H1 (cell line): Measurements from ENCODE around the gene PHETA1. TPM values are rescaled to one million over a fixed set of nuclear protein-coding genes. Genes with fewer than 3 reads are reported as not detected.

Experiments
- CTCF ChIA-PET: fragments of 300-600 bp; sonication (Branson Sonifier 250); formaldehyde crosslinking; loops from one replicate; lab custom pipeline; 2021; ENCODE audit not compliant: partially characterized antibody; lab: Charles Lee
- POLR2A ChIA-PET: fragments of 300-600 bp; sonication (Branson Sonifier 250); formaldehyde crosslinking; loops from one replicate; lab custom pipeline; 2021; ENCODE audit warnings: inconsistent platforms; ENCODE audit not compliant: partially characterized antibody; lab: Charles Lee
- DNase-seq, 2 experiments: peaks; one replicate each; pipeline versions ENCODE4 v3.0.0 to v3.0.0-alpha.2; 2010 to 2022; ENCODE audit warnings: low spot score in 2 of 2, low read depth in 1 of 2, mixed read lengths in 1 of 2
- FAIRE-seq: peaks from 2 replicates; lab custom pipeline; 2011; peaks lifted over from hg19 to GRCh38; lab: Jason Lieb, UNC
- H2AFZ ChIP-seq: 2 replicates; pipeline ENCODE4 v1.8.1; 2012; ENCODE audit warnings: low read length, inconsistent platforms
- H2AK5ac ChIP-seq: 2 replicates; pipeline ENCODE4 v1.6.1; 2013; ENCODE audit warnings: low read depth, low read length
- H2BK120ac ChIP-seq: replicated peaks from 2 replicates; pipeline ENCODE3; 2013; ENCODE audit warnings: low read depth, low read length, inconsistent platforms
- H2BK12ac ChIP-seq: 2 replicates; pipeline ENCODE4 v1.6.1; 2013; ENCODE audit warnings: low read depth, low read length
- H2BK15ac ChIP-seq: 2 replicates; pipeline ENCODE4 v1.6.1; 2013; ENCODE audit warnings: low read length
- H2BK20ac ChIP-seq: 2 replicates; pipeline ENCODE4 v1.6.1; 2013; ENCODE audit warnings: low read length
- H2BK5ac ChIP-seq: 2 replicates; pipeline ENCODE4 v1.6.1; 2013; ENCODE audit warnings: low read depth, low read length
- H3K14ac ChIP-seq: 2 replicates; pipeline ENCODE4 v1.6.1; 2013; ENCODE audit warnings: inconsistent platforms; ENCODE audit not compliant: insufficient read length
- H3K18ac ChIP-seq: 2 replicates; pipeline ENCODE4 v1.6.1; 2013; ENCODE audit warnings: low read length; ENCODE audit errors: extremely low read depth
- H3K23ac ChIP-seq: 2 replicates; pipeline ENCODE4 v1.6.1; 2013; ENCODE audit warnings: inconsistent platforms; ENCODE audit not compliant: insufficient read length
- H3K23me2 ChIP-seq: 2 replicates; pipeline ENCODE4 v1.6.1; 2013; ENCODE audit warnings: low read depth, low read length
- H3K27ac ChIP-seq: 2 replicates; pipeline ENCODE4 v1.6.1; 2011; ENCODE audit warnings: low read depth, low read length, inconsistent platforms
- H3K27me3 ChIP-seq, 4 experiments: replicated peaks in 1 of 4; 1 replicate in 1 of 4; 2 replicates in 3 of 4; pipeline versions ENCODE4 v1.6.1 to v1.8.1; 2011 to 2013; ENCODE audit warnings: low read length in 3 of 4, mild to moderate bottlenecking in 3 of 4, inconsistent platforms in 2 of 4, mixed read lengths in 2 of 4, moderate library complexity in 1 of 4; ENCODE audit not compliant: control insufficient read depth in 3 of 4, insufficient read depth in 3 of 4; ENCODE audit errors: extremely low read depth in 1 of 4
- H3K36me3 ChIP-seq, 4 experiments: 2 replicates each; pipeline versions ENCODE4 v1.6.1 to v1.8.1; 2011 to 2013; ENCODE audit warnings: mild to moderate bottlenecking in 4 of 4, low read length in 3 of 4, moderate library complexity in 2 of 4, control low read depth in 1 of 4, inconsistent platforms in 1 of 4; ENCODE audit not compliant: insufficient read depth in 4 of 4, control insufficient read depth in 2 of 4
- H3K4ac ChIP-seq: replicated peaks from 2 replicates; pipeline ENCODE3; 2013; ENCODE audit warnings: low read length, low read depth, mixed read lengths, inconsistent platforms; ENCODE audit not compliant: insufficient read length
- H3K4me1 ChIP-seq, 4 experiments: replicated peaks in 1 of 4; 1 replicate in 1 of 4; 2 replicates in 3 of 4; pipeline versions ENCODE4 v1.6.1 to v1.8.1; 2011 to 2013; ENCODE audit warnings: low read length in 3 of 4, inconsistent platforms in 2 of 4, mixed read lengths in 1 of 4; ENCODE audit not compliant: insufficient read depth in 4 of 4, control insufficient read depth in 3 of 4
- H3K4me2 ChIP-seq, 2 experiments: 2 replicates each; pipeline versions ENCODE4 v1.6.1 to v1.8.1; 2011 to 2013; ENCODE audit warnings: low read depth in 2 of 2, low read length in 2 of 2, control low read depth in 1 of 2, inconsistent platforms in 1 of 2, mild to moderate bottlenecking in 1 of 2; ENCODE audit not compliant: insufficient read depth in 1 of 2
- H3K4me3 ChIP-seq, 4 experiments: fragments of 200-600, 300-600 bp in 1 of 4; sonication (generic), shearing (Covaris generic), sonication (Bioruptor Twin) in 1 of 4; 2 replicates each; pipeline versions ENCODE4 v1.5.1 to v1.8.1; 2011 to 2016; ENCODE audit warnings: low read length in 4 of 4, low read depth in 3 of 4, control low read depth in 2 of 4, inconsistent platforms in 2 of 4, mild to moderate bottlenecking in 2 of 4, mixed read lengths in 1 of 4, moderate library complexity in 1 of 4; ENCODE audit not compliant: insufficient read depth in 2 of 4; ENCODE audit errors: extremely low read depth in 1 of 4
- H3K56ac ChIP-seq: replicated peaks from 2 replicates; pipeline ENCODE3; 2013; ENCODE audit warnings: low read depth, mild to moderate bottlenecking, mixed read lengths, low read length, inconsistent platforms; ENCODE audit not compliant: insufficient read length
- H3K79me1 ChIP-seq: 2 replicates; pipeline ENCODE4 v1.6.1; 2013; ENCODE audit warnings: low read depth, low read length, control low read depth
- H3K79me2 ChIP-seq, 2 experiments: 2 replicates each; pipeline versions ENCODE4 v1.6.1 to v1.8.1; 2012 to 2013; ENCODE audit warnings: low read length in 2 of 2, mild to moderate bottlenecking in 2 of 2, inconsistent platforms in 1 of 2; ENCODE audit not compliant: insufficient read depth in 2 of 2, control insufficient read depth in 1 of 2
- H3K9ac ChIP-seq, 4 experiments: replicated peaks in 1 of 4; 1 replicate in 1 of 4; 2 replicates in 3 of 4; pipeline versions ENCODE4 v1.6.1 to v1.8.1; 2011 to 2013; ENCODE audit warnings: low read depth in 3 of 4, low read length in 3 of 4, control low read depth in 2 of 4, mild to moderate bottlenecking in 2 of 4, moderate library complexity in 2 of 4, inconsistent platforms in 1 of 4; ENCODE audit errors: extremely low read depth in 1 of 4
- H3K9me3 ChIP-seq, 2 experiments: 2 replicates each; pipeline versions ENCODE4 v1.6.1 to v1.8.1; 2012 to 2013; ENCODE audit warnings: mild to moderate bottlenecking in 2 of 2, moderate library complexity in 2 of 2, control low read depth in 1 of 2, inconsistent platforms in 1 of 2, low read depth in 1 of 2, low read length in 1 of 2, mixed read lengths in 1 of 2; ENCODE audit not compliant: insufficient read depth in 2 of 2
- H4K20me1 ChIP-seq, 2 experiments: replicated peaks in 1 of 2; 2 replicates each; pipeline versions ENCODE3 to v1.8.1; 2011 to 2013; ENCODE audit warnings: inconsistent platforms in 2 of 2, low read length in 2 of 2, mild to moderate bottlenecking in 1 of 2; ENCODE audit not compliant: insufficient read depth in 2 of 2, control insufficient read depth in 1 of 2
- H4K5ac ChIP-seq: 2 replicates; pipeline ENCODE4 v1.6.1; 2013; ENCODE audit warnings: low read length, low read depth, mixed read lengths, inconsistent platforms; ENCODE audit not compliant: insufficient read length
- H4K8ac ChIP-seq: 2 replicates; pipeline ENCODE4 v1.8.0; 2013; ENCODE audit warnings: mild to moderate bottlenecking, moderate library complexity, low read length, inconsistent platforms; ENCODE audit not compliant: insufficient read depth; ENCODE audit errors: extremely low read depth
- H4K91ac ChIP-seq: replicated peaks from 2 replicates; pipeline ENCODE3; 2013; ENCODE audit warnings: low read length, mixed read lengths, inconsistent platforms; ENCODE audit not compliant: insufficient read length
- CBX5 ChIP-seq: fragments of 300-800, 300-1000 bp; sonication (generic); IDR thresholded peaks from 2 replicates; pipeline ENCODE4 v1.7.1; 2016; ENCODE audit warnings: antibody characterized with exemption, low read length, low read depth
- HDAC2 ChIP-seq, 2 experiments: fragments of 300-600 bp in 1 of 2; sonication (generic) in 1 of 2; IDR thresholded peaks; 2 replicates each; pipeline ENCODE4 v1.6.1; 2011 to 2012; ENCODE audit warnings: low read depth in 2 of 2, low read length in 2 of 2, mild to moderate bottlenecking in 2 of 2, moderate library complexity in 2 of 2, borderline replicate concordance in 1 of 2, inconsistent platforms in 1 of 2
- JUND ChIP-seq: IDR thresholded peaks from 2 replicates; pipeline ENCODE4 v1.6.1; 2011; ENCODE audit warnings: mild to moderate bottlenecking, improper control_type of control experiment, low read length
- MAX ChIP-seq: IDR thresholded peaks from 2 replicates; pipeline ENCODE4 v1.6.1; 2012; ENCODE audit warnings: inconsistent platforms
- NANOG ChIP-seq: IDR thresholded peaks from 2 replicates; pipeline ENCODE4 v1.6.1; 2011; ENCODE audit warnings: low read length, low read depth, mild to moderate bottlenecking, inconsistent platforms; ENCODE audit not compliant: insufficient read depth, poor library complexity, severe bottlenecking
- RFX5 ChIP-seq: IDR thresholded peaks from 2 replicates; pipeline ENCODE4 v1.6.1; 2011; ENCODE audit warnings: low read depth, low read length, improper control_type of control experiment, borderline replicate concordance
- SIX5 ChIP-seq: IDR thresholded peaks from 2 replicates; pipeline ENCODE4 v1.6.1; 2011; ENCODE audit warnings: mild to moderate bottlenecking, low read depth, low read length
- SP1 ChIP-seq: IDR thresholded peaks from 2 replicates; pipeline ENCODE4 v1.6.1; 2011; ENCODE audit warnings: low read depth, low read length
- SP2 ChIP-seq: IDR thresholded peaks from 2 replicates; pipeline ENCODE4 v1.6.1; 2012; ENCODE audit warnings: mild to moderate bottlenecking, low read length, inconsistent platforms
- USF2 ChIP-seq: IDR thresholded peaks from 2 replicates; pipeline ENCODE4 v1.6.1; 2011; ENCODE audit warnings: low read length, improper control_type of control experiment
- WGBS, 2 experiments: shearing (Covaris generic) in 1 of 2; methylation state at CpG; one replicate each; pipeline versions ENCODE4 v1.1.6 to v1.1.7; 2013 to 2015; ENCODE audit warnings: low lambda C conversion rate in 2 of 2, mixed read lengths in 2 of 2, inconsistent platforms in 1 of 2, low coverage in 1 of 2, missing lambda C conversion rate in 1 of 2; ENCODE audit not compliant: insufficient replicate concordance in 2 of 2, insufficient coverage in 1 of 2, insufficient read length in 1 of 2; ENCODE audit errors: extremely low coverage in 1 of 2, missing lambda C conversion rate in 1 of 2; 5-methylcytosine and 5-hydroxymethylcytosine counted together
- polyA plus RNA-seq, 7 experiments: library from polyadenylated mRNA; depleted of rRNA in 3 of 7; stranded (reverse) in 5 of 7; unstranded in 2 of 7; fragments of >200 nt in 5 of 7; fragments of 200-250 nt in 2 of 7; gene quantifications; 1 replicate in 5 of 7; 2 replicates in 1 of 7; 4 replicates in 1 of 7; pipeline versions ENCODE4 v1.2.1 to v1.2.3, GENCODE V29; 2011 to 2013; ENCODE audit warnings: missing spikeins in 2 of 7, mixed read lengths in 2 of 7
- total RNA-seq: library from RNA; stranded (reverse); fragmentation: NEBNext Ultra II Directional; extraction: Animal tissue kit (Norgen Biotek cat#: 25700); gene quantifications from 2 replicates; pipeline ENCODE4 v1.2.1, GENCODE V29; 2021

The PHETA1 gene
- total and polyA plus RNA-seq, 2 of the 8 experiments (the other 6 are each of a cell fraction or from before 2014, with no cell fraction given) = 5.2 to 12.3 TPM

GRCh38 chr12:111390910-111391309 lies 22.0 kb upstream of the PHETA1 start:
- H3K14ac ChIP-seq = no peak overlapping the region
- H4K5ac ChIP-seq = no peak overlapping the region
- no peak overlapping the region for H4K8ac ChIP-seq
- no peaks in the 10 kb centered on the region for H3K9me3 ChIP-seq
- H2AFZ ChIP-seq = no peak overlapping the region
- WGBS, 2 experiments = 96% methylated on average over 9 of the region's 9 CpGs; no CpG with 5 or more reads in 1 of the 2 experiments
- H3K23me2 ChIP-seq = no peaks in the 10 kb centered on the region
- H3K4me3 ChIP-seq = no peak overlapping the region
- no peak for FAIRE-seq
- H3K27ac ChIP-seq = no peak overlapping the region
- TF ChIP-seq USF2 = no peak
- TF ChIP-seq SIX5 = no peak
- no peak for TF ChIP-seq RFX5
- TF ChIP-seq SP2 = no peak
- TF ChIP-seq SP1 = no peak
- no peak for TF ChIP-seq MAX
- TF ChIP-seq HDAC2 (IDR thresholded peaks at IDR 0.05; ENCODE audit: borderline replicate concordance in 1 of 2, low read depth in 2 of 2, low read length in 2 of 2) = no peak
- no peak for TF ChIP-seq CBX5
- TF ChIP-seq NANOG = no peak
- TF ChIP-seq JUND = no peak
- TF ChIP-seq, all 59 proteins: peak for 0
- no peaks in the 10 kb centered on the region for H3K27me3 ChIP-seq
- H2BK12ac ChIP-seq = no peak overlapping the region
- no peaks in the 10 kb centered on the region for H3K79me2 ChIP-seq
- no peak overlapping the region for H3K4ac ChIP-seq
- H4K20me1 ChIP-seq = no peaks in the 10 kb centered on the region
- no peak overlapping the region for H3K4me2 ChIP-seq
- H3K18ac ChIP-seq = no peak overlapping the region
- H3K79me1 ChIP-seq = no peaks in the 10 kb centered on the region
- ChIA-PET POLR2A (interaction anchor here (0.7 kb wide), 1 partner anchor 10 kb away, joined by 3 read pairs; no protein-coding TSS in a partner anchor), CTCF (interaction anchor here (0.8 to 1.2 kb wide), 5 partner anchors 21 to 147 kb away, joined by 3 to 4 read pairs (median 4); no protein-coding TSS in a partner anchor)
- DNase-seq = no peak
- no peaks in the 10 kb centered on the region for H3K4me1 ChIP-seq
- H3K56ac ChIP-seq = no peak overlapping the region
- no peak overlapping the region for H2BK120ac ChIP-seq
- no peak overlapping the region for H2BK15ac ChIP-seq
- no peak overlapping the region for H2BK5ac ChIP-seq
- no peak overlapping the region for H2BK20ac ChIP-seq
- no peaks in the 10 kb centered on the region for H3K36me3 ChIP-seq
- no peak overlapping the region for H3K23ac ChIP-seq
- H2AK5ac ChIP-seq = no peak overlapping the region
- H4K91ac ChIP-seq = no peak overlapping the region
- H3K9ac ChIP-seq = no peak overlapping the region
